HL-60/S4 treated with phorbol 12-myristate 13-acetate at 8.2 ng/mL for 4 days and 3 days (cell line): ENCODE measurements around the gene THSD4.

ENCODE experiments used
- in situ Hi-C: fragments of 300-500 bp; cut with MboI; formaldehyde crosslinking; loops from 2 replicates; pipeline ENCODE4 v1.15.0; 2022; ENCODE audit warnings: low sequenced_read_pairs

Gene THSD4

DNA sequence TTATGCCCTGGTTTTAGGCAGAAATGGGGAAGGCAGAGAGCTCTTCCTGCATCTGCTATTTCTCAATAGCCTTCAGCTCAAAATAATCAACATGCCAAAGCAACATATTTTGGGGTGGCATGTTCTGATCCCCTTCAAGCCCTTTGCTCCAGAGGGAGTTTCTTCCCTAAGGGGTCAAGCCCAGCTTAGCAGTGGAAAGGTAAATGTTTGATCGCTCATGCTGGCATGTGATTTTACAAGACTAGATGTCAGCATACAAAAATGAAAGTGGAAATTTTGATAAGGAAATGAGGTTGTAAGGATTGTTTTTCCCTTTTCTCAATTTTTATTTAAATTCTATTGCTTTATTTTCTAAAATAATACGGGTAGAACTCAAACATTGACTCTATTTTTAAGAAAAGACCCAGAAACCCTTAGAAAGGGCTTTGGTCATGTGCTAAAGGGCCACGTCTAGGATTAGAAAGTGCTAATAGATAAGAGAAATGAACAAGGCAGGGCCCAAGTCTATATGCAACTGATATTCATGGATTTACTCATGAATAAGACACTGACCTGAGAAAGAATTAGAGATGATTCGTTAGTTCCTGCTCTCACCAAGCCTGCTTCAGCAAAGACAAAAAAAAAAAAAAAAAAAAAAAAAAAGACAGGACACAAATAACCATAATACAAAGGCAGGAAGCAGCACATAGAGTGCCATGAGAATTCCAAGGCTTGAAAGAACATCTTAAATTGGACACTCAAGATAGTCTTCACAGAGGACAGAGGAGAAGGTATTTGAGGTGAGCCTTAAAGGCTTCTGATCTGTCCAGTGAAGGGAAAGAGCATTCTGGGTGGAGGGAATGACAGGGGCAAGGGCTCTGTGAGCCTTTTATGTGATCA is 640.1 kb downstream of the THSD4 start:
- in situ Hi-C loops, result no loop called here

DNA sequence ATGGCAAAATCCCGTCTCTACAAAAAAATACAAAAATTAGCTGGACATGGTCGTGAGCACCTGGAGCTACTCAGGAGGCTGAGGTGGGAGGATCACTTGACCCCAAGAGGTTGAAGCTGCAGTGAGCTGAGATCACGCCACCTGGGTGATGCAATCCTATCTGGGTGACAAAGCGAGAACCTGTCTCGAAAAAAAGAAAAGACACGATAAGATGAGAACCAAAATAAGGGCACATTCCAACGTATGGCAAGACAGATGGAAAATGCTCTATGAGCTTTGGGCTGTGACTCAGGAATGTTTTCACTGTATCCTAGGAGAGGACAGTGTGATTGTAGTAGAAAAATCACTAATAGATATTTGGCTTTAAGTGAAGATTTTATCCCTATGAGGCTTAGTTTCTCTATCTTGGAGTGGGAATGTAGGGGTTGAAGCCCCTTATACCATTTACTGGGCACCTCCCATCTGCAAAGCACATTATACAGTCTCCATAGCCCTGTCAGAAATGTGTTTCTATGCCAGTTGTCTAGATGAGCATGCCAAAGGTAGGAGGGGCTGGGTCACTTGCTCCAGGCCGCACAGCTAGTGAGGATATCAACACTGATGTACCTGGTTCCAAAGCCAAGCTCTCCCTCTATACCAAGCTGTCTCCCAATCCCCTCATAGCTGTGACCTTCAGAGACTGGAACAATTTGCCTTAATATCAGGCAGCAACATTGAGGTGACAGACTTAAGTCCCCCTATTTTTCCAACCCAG is 641.5 kb downstream of the THSD4 start:
- in situ Hi-C loops, result no loop called here

GRCh38 chr15:71757741-71758530 is 642.7 kb downstream of the THSD4 start:
- in situ Hi-C loops, result no loop called here

GRCh38 chr15:71758711-71759110 is 643.4 kb downstream of the THSD4 start:
- in situ Hi-C loops, result no loop called here

- in situ Hi-C loops, result no loop called here
Observed at GRCh38 chr15:71760852-71761251, 645.6 kb downstream of the THSD4 start.

- in situ Hi-C loops, result no loop called here
Observed at GRCh38 chr15:71761649-71762048, 646.4 kb downstream of the THSD4 start.

- in situ Hi-C loops, result no loop called here
Observed at GRCh38 chr15:71768184-71768583, 652.9 kb downstream of the THSD4 start.

DNA sequence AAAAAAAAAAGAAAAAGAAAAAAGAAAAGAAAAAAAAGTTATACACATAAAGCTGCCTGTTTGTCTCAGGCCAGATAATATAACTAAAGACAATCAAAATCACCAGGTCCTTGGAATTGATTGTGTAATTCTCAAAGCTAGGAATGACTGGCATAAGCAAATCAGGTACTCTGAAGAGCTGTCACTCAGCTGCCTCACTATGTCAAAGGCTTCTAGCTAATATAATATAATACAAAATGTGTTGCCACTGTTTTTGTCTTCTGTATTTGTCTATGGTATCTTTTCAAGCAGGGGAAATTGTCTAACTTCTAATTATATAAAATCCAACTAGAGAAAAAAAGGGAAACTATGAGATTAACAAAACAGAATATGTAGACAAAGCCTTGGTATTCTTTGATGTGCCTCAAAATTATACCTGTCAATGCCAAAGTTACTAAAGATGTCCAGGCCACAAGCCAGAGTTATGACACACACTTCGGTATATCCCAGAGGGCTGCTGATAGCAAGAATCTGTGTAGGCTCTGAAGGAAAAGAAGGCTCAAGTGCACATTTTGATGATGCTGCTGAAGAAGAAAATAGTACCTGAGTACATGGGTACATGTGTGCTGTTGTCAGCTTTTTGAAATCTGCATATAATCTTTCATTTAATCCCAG is 658.1 kb downstream of the THSD4 start:
- in situ Hi-C loops, result no loop called here

DNA sequence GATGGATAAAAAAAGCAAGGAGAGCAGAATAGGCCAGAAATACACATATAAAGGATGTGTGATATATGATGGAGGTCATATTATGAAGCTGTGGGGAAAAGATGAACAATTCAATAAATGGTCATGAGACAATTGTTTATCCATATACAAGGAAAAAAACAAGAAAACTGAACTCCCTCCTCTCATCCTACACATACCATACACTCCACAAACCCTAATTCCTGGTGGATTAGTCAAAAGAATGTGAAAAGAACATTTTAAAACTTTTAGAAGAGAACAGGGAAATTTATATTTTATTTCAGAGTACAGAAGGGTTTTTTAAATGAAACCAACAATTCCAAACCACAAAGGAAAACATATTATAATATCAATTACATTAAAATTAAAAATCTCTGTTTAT is 660.6 kb downstream of the THSD4 start:
- in situ Hi-C loops, result no loop called here

DNA sequence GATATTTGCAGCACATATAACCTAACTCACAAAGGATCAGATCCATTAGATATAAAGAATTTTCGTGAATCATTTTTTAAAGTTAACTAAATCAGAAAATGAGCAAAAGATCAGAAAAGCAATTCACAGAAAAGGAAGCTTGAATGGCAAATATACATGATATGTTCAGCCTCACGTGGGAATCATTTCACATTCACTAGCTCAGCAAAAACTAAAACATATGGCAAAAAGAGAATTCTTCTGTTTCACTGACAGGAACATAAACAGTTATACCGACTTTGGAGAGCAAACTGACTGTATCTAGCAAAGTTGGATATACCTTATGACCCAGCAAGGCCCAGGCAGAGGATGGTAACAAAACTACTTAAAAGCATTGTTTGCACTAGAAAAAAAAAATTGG is 661.0 kb downstream of the THSD4 start:
- in situ Hi-C loops, result no loop called here

- in situ Hi-C loops, result no loop called here
Observed at GRCh38 chr15:71777216-71777943, 662.1 kb downstream of the THSD4 start.

DNA sequence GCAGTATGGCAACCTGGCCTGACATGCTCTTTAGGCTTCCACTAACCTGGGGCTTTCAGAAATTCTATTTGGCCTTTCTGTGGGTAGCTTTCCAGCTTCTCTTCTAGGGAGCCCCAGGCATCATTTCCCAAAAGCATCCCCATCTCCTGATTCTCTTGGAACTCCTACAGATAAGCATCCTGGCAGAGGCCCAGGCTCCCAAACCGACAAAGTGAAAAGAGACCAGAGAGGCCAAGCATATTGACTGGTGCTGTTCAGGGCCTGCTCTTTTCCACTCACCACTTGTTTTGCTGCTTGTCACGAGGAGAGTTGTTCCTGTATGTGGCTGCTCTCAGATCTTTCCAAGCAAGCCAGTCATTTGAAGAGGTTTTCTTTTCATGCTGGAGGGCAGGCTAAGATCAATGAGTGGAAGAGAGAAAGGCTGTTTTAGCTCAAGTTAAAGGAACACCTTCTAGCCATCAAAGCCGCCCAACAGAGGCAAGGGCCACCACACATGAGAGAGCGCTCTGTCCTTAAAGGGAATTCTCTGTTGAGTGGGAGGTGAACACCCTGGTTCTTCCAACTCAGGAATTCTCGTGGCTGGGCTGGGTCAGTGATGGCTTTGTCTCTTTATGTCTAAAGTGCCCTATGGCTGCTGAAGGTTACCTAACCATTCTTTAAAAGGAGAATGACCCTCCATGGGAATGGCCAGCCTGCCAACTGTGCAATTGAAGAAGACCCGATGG is 664.0 kb downstream of the THSD4 start:
- in situ Hi-C loops, result no loop called here

DNA sequence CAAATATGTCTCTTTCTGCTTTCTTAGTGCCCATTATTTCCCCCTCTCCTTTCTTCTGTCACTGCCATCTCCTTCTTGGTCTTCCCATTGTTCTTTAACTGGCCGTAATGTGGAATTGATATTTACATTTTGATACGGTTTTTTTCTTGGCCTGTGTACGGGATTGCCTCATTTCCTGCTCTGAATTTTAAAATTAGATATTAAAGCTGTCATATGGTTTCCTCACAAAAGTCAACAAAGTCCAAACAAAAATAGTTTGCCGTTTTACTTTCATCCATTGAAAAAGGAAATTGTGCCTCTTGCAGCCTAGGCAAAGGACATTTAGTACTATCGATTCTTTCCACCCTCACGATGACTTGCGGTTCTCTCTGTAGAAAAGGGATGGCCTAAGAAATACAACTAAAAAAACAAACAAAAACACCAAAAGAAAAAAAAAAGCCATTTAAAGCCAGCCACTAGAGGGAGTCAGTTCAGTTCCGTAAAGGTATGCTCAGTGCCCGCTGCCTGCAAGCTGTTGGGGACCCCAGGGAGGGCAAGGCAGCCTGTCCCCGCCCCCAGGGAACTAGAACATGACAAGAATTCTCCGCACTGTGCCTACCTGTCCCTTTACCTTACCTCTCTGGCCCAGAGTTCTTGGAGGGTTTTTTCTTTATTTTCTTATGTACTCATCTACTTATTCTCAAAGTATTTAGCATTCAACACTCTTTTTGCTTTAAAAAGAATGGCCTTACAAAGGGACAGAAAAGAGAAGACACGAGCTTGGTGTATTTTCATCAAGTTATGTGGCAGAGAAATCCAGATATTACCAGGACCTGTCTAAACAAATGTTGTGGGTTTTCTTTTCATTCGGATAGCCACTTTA is 665.1 kb downstream of the THSD4 start:
- in situ Hi-C loops, result no loop called here

- in situ Hi-C loops, result no loop called here
Observed at GRCh38 chr15:71781179-71781964, 666.1 kb downstream of the THSD4 start.

GRCh38 chr15:71781965-71782265 is 666.6 kb downstream of the THSD4 start:
- in situ Hi-C loops, result no loop called here

- in situ Hi-C loops, result no loop called here
Observed at GRCh38 chr15:71782422-71783165, 667.3 kb downstream of the THSD4 start.

DNA sequence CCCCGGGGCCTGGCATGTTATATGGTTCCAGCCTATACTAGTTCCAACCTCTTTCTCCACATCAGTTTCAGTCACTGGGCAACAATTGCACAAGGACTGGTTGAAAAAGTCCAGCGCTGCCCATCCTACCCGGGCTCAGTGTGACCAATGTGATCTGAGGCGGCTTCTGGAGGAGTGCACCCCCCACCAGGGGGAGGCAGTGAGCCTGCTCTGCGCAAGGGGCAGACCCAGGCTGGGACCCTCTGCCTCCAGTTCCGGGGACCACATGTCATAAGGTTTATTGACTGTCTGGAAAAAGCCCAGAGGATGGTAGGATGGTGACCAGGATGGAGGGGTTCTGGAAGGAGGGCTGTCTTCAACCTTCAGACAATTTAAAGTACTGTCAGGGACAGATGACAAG is 669.4 kb downstream of the THSD4 start:
- in situ Hi-C loops, result no loop called here
